ENCODE results near the gene IFT74. TPM values are rescaled to one million over a fixed set of nuclear protein-coding genes. Genes with fewer than 3 reads are reported as not detected.

The IFT74 gene
- total RNA-seq, 3 donors from 2014 or later, result 13.0 to 34.1 (median 21.0) TPM

DNA sequence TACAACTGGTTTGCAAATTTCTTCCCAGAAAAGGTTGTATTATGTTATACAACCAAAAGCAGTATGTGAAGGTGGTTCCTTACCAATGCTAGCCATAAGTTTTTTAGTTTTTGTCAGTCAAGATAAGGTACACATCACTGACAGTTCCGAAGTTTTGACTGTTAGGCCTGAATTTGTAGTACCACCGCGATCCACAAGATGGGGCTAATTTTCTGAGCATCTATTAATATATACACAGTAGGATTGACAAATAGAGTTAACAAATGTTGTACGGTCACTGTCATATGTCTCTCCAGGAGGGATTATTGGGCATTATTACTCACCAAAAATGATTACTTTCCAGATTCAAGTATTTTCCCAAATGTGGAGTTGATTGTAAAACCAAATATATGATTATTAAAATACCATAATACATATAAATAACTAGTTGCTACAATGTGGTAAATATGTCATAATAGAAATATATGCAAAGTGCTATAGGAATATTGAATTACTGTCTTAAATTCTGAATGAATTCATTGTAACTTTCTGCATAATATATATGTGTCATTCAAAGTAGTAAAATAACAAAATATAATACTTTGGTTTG is 77.7 kb downstream of the IFT74 start:
- no peak for DNase-seq (ENCODE audit: low spot score in 2 of 2)
- intact Hi-C loops (cut with DNase I; ENCODE audit: low total_unique reads), result loop anchor here (5.0 kb wide), 1 partner anchor 498 kb away; no protein-coding TSS in a partner anchor
- Histone ChIP-seq H3K36me3 (no peaks in the 10 kb centered on the region), H3K4me1 (no peaks in the 10 kb centered on the region), H3K27ac (no peak overlapping the region), H3K9me3 (no peaks in the 10 kb centered on the region), H3K4me3 (no peak overlapping the region), H3K27me3 (no peaks in the 10 kb centered on the region)
- TF ChIP-seq, protein P1, sequence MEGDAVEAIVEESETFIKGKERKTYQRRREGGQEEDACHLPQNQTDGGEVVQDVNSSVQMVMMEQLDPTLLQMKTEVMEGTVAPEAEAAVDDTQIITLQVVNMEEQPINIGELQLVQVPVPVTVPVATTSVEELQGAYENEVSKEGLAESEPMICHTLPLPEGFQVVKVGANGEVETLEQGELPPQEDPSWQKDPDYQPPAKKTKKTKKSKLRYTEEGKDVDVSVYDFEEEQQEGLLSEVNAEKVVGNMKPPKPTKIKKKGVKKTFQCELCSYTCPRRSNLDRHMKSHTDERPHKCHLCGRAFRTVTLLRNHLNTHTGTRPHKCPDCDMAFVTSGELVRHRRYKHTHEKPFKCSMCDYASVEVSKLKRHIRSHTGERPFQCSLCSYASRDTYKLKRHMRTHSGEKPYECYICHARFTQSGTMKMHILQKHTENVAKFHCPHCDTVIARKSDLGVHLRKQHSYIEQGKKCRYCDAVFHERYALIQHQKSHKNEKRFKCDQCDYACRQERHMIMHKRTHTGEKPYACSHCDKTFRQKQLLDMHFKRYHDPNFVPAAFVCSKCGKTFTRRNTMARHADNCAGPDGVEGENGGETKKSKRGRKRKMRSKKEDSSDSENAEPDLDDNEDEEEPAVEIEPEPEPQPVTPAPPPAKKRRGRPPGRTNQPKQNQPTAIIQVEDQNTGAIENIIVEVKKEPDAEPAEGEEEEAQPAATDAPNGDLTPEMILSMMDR (IDR thresholded peaks at IDR 0.05), result peak; percentile 50 to 76 (median 55)
- TF ChIP-seq POLR2A (IDR thresholded peaks at IDR 0.05), result no peak

DNA sequence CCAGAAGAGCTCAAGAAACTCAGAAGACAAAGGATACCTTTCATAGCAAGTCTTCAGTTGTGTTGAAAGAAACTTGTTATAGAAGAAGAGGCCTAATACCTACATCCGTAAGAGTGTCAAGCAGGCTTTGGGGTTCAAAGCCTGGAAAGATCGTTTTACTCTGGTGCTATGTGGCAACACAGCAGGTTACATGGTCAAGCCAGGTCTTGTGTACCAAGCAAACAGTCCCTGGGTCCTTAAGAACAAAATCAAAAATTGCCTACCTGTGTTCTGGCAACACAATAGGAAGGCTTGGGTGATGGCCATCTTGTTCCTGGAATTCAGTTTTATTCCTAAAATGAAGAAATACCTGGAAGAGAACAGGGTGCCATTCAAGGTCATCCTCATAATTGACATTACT is 81.3 kb downstream of the IFT74 start:
- H3K27ac ChIP-seq, result no peak overlapping the region
- DNase-seq (ENCODE audit: low spot score in 2 of 2), result no peak
- H3K9me3 ChIP-seq, result no peaks in the 10 kb centered on the region
- intact Hi-C loops (cut with DNase I; ENCODE audit: low total_unique reads), result no loop called here
- no peaks in the 10 kb centered on the region for H3K27me3 ChIP-seq
- H3K4me3 ChIP-seq, result no peak overlapping the region
- no peak for TF ChIP-seq POLR2A (IDR thresholded peaks at IDR 0.05)
- TF ChIP-seq POLR2AphosphoS5 (IDR thresholded peaks at IDR 0.05), result no peak
- TF ChIP-seq, protein P1 (IDR thresholded peaks at IDR 0.05), result no peak
- no peaks in the 10 kb centered on the region for H3K36me3 ChIP-seq
- H3K4me1 ChIP-seq, result no peaks in the 10 kb centered on the region

DNA sequence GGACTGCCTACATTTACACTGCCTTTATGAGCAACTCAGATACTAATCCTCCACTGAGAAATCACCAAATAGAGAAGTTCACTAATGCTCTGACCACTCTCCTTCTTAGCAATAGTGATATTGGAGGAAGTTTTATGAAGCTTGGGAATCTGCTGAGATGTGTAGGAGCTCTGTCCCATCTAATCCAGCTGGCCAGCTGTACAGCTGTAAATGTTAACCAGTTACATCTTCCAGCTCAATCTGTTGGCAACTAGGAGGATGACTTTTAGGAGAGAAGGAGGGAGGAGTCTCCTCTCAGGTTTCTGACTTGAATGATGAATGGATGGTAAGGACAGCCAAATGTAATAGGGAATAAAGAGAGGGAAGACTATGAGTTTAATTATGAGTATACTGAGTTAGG is 85.5 kb downstream of the IFT74 start:
- no peaks in the 10 kb centered on the region for H3K36me3 ChIP-seq
- no peak for DNase-seq (ENCODE audit: low spot score in 2 of 2)
- intact Hi-C loops (cut with DNase I; ENCODE audit: low total_unique reads), result no loop called here
- no peak overlapping the region for H3K4me3 ChIP-seq
- H3K4me1 ChIP-seq, result no peaks in the 10 kb centered on the region
- H3K27ac ChIP-seq, result no peak overlapping the region
- no peaks in the 10 kb centered on the region for H3K9me3 ChIP-seq
- TF ChIP-seq, protein P1 (IDR thresholded peaks at IDR 0.05), result no peak
- no peaks in the 10 kb centered on the region for H3K27me3 ChIP-seq

DNA sequence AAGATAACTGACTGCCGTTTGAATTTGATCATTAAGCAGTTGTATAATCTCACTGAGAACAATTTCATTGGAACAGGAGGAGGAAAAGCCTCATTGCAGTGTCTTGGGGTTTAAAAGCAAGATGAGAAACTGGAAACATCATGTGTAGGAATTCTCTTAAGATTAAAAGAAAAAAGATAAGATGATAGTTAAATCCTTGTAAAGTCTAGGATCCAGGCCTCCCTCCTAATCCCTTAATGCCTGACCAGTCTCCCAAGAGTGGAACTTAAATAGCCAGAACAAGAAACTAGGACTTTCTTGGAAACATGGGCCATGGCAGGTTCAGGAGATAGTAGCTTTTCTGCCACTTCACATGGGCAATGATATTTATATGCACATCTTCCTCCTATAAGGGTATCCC is 86.3 kb downstream of the IFT74 start:
- intact Hi-C loops (cut with DNase I; ENCODE audit: low total_unique reads), result no loop called here
- TF ChIP-seq, protein P1 (IDR thresholded peaks at IDR 0.05), result no peak
- TF ChIP-seq POLR2AphosphoS5 (IDR thresholded peaks at IDR 0.05), result no peak
- no peak for TF ChIP-seq POLR2A (IDR thresholded peaks at IDR 0.05)
- Histone ChIP-seq H3K4me3 (no peak overlapping the region), H3K4me1 (no peaks in the 10 kb centered on the region), H3K9me3 (no peaks in the 10 kb centered on the region), H3K27me3 (no peaks in the 10 kb centered on the region), H3K36me3 (no peaks in the 10 kb centered on the region), H3K27ac (no peak overlapping the region)
- no peak for DNase-seq (ENCODE audit: low spot score in 2 of 2)

DNA sequence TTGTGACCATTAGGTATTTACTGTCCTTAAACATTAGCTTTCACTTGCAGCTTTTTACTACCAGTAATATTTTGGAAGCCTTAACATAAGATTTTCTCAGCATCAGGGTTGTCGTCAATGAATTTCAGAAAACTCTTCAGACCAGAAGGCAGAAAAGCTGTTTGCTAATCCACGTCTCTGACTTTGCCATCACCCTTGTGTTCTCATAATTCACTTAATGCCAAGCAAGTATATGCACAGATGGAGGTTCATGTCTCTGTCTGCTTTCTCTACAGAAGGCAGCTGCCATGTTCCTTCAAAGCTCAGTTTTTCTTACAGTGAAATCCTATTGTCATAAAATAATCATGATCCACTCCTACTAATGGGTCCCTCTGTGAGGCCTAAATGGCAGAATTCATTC is 87.0 kb downstream of the IFT74 start:
- intact Hi-C loops (cut with DNase I; ENCODE audit: low total_unique reads), result no loop called here
- Histone ChIP-seq H3K27ac (no peak overlapping the region), H3K9me3 (no peaks in the 10 kb centered on the region), H3K4me3 (no peak overlapping the region), H3K27me3 (no peaks in the 10 kb centered on the region), H3K36me3 (no peaks in the 10 kb centered on the region), H3K4me1 (no peaks in the 10 kb centered on the region)
- DNase-seq (ENCODE audit: low spot score in 2 of 2), result no peak
- TF ChIP-seq POLR2AphosphoS5 (IDR thresholded peaks at IDR 0.05), result no peak
- TF ChIP-seq POLR2A (IDR thresholded peaks at IDR 0.05), result no peak
- TF ChIP-seq, protein P1 (IDR thresholded peaks at IDR 0.05), result no peak
